Activated T-cell treated with anti-CD3 and anti-CD28 coated beads for 4 hours (primary cell): ENCODE data around the gene ZBTB16.

Experiments
- DNase-seq: peaks from one replicate; pipeline ENCODE4 v3.0.0-alpha.2; 2020

ZBTB16 gene

GRCh38 chr11:114219559-114220349 is 160.2 kb downstream of the ZBTB16 start:
- no peak for DNase-seq

- no peak for DNase-seq
Observed at GRCh38 chr11:114221037-114221436, 161.5 kb downstream of the ZBTB16 start.

GRCh38 chr11:114225661-114226060 is 166.2 kb downstream of the ZBTB16 start:
- DNase-seq, result no peak

GRCh38 chr11:114226356-114226755 is 166.8 kb downstream of the ZBTB16 start:
- DNase-seq, result no peak

GRCh38 chr11:114228435-114229411 is 169.2 kb downstream of the ZBTB16 start:
- no peak for DNase-seq

- DNase-seq, result no peak
Observed at GRCh38 chr11:114230031-114230704, 170.7 kb downstream of the ZBTB16 start.

GRCh38 chr11:114232400-114233059 is 173.0 kb downstream of the ZBTB16 start:
- no peak for DNase-seq

GRCh38 chr11:114233755-114234154 is 174.2 kb downstream of the ZBTB16 start:
- DNase-seq, result no peak

- DNase-seq, result no peak
Observed at GRCh38 chr11:114236829-114237228, 177.3 kb downstream of the ZBTB16 start.

GRCh38 chr11:114237321-114238280 is 178.1 kb downstream of the ZBTB16 start:
- no peak for DNase-seq

GRCh38 chr11:114239753-114240161 is 180.2 kb downstream of the ZBTB16 start:
- DNase-seq, result no peak

- DNase-seq, result no peak
Observed at GRCh38 chr11:114242032-114242431, 182.5 kb downstream of the ZBTB16 start.

- DNase-seq, result no peak
Observed at GRCh38 chr11:114243461-114244372, 184.2 kb downstream of the ZBTB16 start.

- no peak for DNase-seq
Observed at GRCh38 chr11:114244726-114245394, 185.3 kb downstream of the ZBTB16 start.

GRCh38 chr11:114246321-114247069 is 187.0 kb downstream of the ZBTB16 start:
- DNase-seq, result no peak

GRCh38 chr11:114247070-114247789 is 187.7 kb downstream of the ZBTB16 start:
- no peak for DNase-seq

- DNase-seq, result no peak
Observed at GRCh38 chr11:114250180-114250579, 190.7 kb downstream of the ZBTB16 start.
